Measurements from ENCODE around the gene PIK3AP1.

The PIK3AP1 gene

DNA sequence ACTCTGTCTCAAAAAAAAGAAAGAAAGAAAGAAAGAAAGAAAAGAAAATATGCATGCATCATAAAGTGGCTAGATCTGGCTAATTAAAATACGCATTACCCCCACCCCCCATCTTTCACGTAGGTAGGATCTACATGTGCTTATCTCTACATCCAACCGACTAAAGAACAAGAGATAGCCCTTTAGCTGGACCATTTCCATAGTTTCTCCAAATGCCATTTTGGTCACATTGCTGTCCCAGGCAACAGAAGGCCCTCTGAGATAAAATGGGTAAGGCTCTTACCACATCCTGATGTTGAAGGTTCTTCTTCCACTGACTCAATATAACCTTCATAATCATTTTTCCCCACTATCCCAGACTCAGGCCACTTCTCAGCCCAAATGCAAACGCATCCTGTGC is 31.5 kb downstream of the PIK3AP1 start:
- Histone ChIP-seq H3K4me1 (ENCODE audit: control insufficient read depth in 1 of 2, insufficient read depth in 1 of 2, low read depth in 1 of 2, low read length in 1 of 2) (peaks cover 55 to 64% of the 10 kb centered on the region in 2 experiments), H3K27ac (peak overlapping the region; percentile 56), H3K27me3 (no peaks in the 10 kb centered on the region), H3K4me3 (ENCODE audit: low read depth in 1 of 2, low read length in 1 of 2) (no peak overlapping the region), H3K9me3 (no peaks in the 10 kb centered on the region), H3K36me3 (no peaks in the 10 kb centered on the region)
- TF ChIP-seq, protein P1, sequence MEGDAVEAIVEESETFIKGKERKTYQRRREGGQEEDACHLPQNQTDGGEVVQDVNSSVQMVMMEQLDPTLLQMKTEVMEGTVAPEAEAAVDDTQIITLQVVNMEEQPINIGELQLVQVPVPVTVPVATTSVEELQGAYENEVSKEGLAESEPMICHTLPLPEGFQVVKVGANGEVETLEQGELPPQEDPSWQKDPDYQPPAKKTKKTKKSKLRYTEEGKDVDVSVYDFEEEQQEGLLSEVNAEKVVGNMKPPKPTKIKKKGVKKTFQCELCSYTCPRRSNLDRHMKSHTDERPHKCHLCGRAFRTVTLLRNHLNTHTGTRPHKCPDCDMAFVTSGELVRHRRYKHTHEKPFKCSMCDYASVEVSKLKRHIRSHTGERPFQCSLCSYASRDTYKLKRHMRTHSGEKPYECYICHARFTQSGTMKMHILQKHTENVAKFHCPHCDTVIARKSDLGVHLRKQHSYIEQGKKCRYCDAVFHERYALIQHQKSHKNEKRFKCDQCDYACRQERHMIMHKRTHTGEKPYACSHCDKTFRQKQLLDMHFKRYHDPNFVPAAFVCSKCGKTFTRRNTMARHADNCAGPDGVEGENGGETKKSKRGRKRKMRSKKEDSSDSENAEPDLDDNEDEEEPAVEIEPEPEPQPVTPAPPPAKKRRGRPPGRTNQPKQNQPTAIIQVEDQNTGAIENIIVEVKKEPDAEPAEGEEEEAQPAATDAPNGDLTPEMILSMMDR (IDR thresholded peaks at IDR 0.05) = no peak

DNA sequence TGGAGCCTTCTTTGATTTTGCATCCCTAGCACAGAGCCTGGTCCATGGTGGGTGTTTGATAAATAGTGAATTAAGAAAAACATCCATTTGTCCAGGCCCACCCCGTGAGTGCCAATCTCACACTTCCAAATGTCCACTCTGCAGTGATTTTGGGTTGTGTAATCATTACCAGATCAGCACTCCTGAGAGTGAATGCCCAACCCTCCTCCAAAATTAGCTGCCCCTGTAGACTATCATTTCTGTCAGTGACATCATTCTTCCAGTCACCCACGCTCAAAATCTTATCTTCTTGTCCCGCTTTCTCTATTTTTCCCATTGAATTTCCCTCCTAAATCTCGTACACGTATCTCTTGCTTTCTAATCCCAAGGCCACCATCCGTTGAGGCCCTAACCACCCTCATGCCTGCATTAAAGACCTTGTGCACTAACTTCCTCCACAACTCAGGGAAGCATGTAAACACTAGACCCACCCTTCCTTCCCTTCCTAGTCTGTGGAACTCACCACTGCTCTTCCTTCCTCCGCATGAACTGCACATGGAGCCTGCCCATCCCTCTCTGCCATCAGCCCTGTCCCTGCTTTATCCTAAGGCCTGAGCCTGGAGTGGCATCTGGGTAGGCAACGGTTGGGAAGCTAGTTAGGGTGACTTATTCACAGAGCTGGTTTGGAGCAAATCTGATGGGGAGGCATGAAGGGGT is 32.8 kb downstream of the PIK3AP1 start:
- peak overlapping the region; percentile 81 for H3K27ac ChIP-seq
- no peaks in the 10 kb centered on the region for H3K9me3 ChIP-seq

DNA sequence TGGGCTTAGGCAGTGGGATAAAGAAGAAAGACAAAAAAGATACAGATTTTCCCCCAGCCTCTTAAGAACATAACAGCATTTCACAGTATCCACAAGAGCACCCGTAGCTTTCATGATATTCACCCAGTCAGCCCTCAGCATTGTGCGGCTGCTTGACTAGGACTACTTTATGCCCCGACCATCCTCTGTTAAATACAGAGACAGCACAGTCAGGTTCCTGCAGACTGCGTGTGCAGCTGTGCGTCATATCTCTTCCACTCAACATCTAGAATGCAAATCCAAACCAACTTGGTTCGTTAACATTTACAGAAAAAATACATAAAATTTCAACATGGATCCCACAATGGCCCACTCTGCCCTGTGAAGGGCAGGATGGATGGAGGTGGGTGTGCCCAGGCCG is 33.8 kb downstream of the PIK3AP1 start:
- TF ChIP-seq, protein P1 (IDR thresholded peaks at IDR 0.05) = no peak
- no peaks in the 10 kb centered on the region for H3K27me3 ChIP-seq
- H3K4me3 ChIP-seq (ENCODE audit: low read depth in 1 of 2, low read length in 1 of 2) = no peak overlapping the region
- peaks cover 64 to 76% of the 10 kb centered on the region in 2 experiments for H3K4me1 ChIP-seq (ENCODE audit: control insufficient read depth in 1 of 2, insufficient read depth in 1 of 2, low read depth in 1 of 2, low read length in 1 of 2)
- no peaks in the 10 kb centered on the region for H3K9me3 ChIP-seq
- peak overlapping the region; percentile 81 for H3K27ac ChIP-seq
- no peaks in the 10 kb centered on the region for H3K36me3 ChIP-seq

More for the DNA sequence above, 32.8 kb downstream of the PIK3AP1 start:
- TF ChIP-seq, protein P1 (IDR thresholded peaks at IDR 0.05) = no peak
- Histone ChIP-seq H3K4me3 (ENCODE audit: low read depth in 1 of 2, low read length in 1 of 2) (no peak overlapping the region), H3K4me1 (ENCODE audit: control insufficient read depth in 1 of 2, insufficient read depth in 1 of 2, low read depth in 1 of 2, low read length in 1 of 2) (peaks cover 64 to 72% of the 10 kb centered on the region in 2 experiments), H3K36me3 (no peaks in the 10 kb centered on the region), H3K27me3 (no peaks in the 10 kb centered on the region)

DNA sequence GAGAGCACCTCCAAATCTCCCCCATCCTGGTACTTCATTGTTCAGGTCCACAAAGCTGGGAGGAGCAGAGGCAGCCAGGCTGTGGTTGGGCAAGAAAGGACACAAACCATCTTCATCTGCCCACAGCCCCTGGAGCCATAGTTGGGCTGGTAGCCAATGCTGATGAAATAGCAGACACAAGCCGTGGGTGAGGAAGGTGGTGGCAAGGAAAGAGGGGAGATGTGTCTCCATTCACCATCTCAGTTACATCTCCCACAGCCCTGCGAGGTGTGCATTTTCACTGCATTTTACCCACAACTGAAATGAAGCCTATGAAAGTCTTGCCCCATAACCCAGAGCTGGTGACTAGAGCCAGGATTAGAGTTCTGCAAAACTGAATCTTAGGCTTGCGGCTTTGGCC is 35.0 kb downstream of the PIK3AP1 start:
- Histone ChIP-seq H3K27ac (peak overlapping the region; percentile 81), H3K27me3 (no peaks in the 10 kb centered on the region), H3K36me3 (no peaks in the 10 kb centered on the region), H3K9me3 (no peaks in the 10 kb centered on the region), H3K4me1 (ENCODE audit: control insufficient read depth in 1 of 2, insufficient read depth in 1 of 2, low read depth in 1 of 2, low read length in 1 of 2) (peaks cover 64 to 66% of the 10 kb centered on the region in 2 experiments), H3K4me3 (ENCODE audit: low read depth in 1 of 2, low read length in 1 of 2) (no peak overlapping the region)
- TF ChIP-seq, protein P1 (IDR thresholded peaks at IDR 0.05) = no peak

DNA sequence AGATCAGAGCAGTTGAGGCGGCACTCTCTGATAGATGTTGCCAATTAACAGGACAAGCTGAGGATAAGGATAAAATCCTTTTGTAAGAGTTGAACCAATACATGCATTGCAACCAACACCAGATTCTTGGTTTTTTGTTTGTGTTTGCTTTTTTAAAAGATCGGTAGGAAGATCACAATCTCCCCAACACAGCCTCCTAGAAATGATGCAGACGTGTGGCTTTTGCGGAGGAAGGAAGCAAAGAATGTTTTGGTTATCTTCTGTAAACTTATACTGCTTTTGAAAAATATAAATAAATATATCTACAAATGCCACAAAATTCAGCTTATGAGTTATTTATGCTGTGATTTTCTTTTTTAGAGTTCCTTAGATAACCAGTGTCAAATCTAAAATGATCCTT is 35.5 kb downstream of the PIK3AP1 start:
- H3K4me3 ChIP-seq (ENCODE audit: low read depth in 1 of 2, low read length in 1 of 2) = no peak overlapping the region
- TF ChIP-seq, protein P1 (IDR thresholded peaks at IDR 0.05) = no peak
- no peaks in the 10 kb centered on the region for H3K27me3 ChIP-seq
- H3K36me3 ChIP-seq = no peaks in the 10 kb centered on the region
- H3K9me3 ChIP-seq = no peaks in the 10 kb centered on the region
- peak overlapping the region; percentile 81 for H3K27ac ChIP-seq
- peaks cover 64 to 65% of the 10 kb centered on the region in 2 experiments for H3K4me1 ChIP-seq (ENCODE audit: control insufficient read depth in 1 of 2, insufficient read depth in 1 of 2, low read depth in 1 of 2, low read length in 1 of 2)

Data from neutrophil (primary cell).